ENCODE measurements around the gene KLK4. TPM values are rescaled to one million over a fixed set of nuclear protein-coding genes. Genes with fewer than 3 reads are reported as not detected.

KLK4 gene
- total and polyA plus RNA-seq, 3 donors from 2014 or later = 0.31 to 2.9 (median 0.55) TPM

DNA sequence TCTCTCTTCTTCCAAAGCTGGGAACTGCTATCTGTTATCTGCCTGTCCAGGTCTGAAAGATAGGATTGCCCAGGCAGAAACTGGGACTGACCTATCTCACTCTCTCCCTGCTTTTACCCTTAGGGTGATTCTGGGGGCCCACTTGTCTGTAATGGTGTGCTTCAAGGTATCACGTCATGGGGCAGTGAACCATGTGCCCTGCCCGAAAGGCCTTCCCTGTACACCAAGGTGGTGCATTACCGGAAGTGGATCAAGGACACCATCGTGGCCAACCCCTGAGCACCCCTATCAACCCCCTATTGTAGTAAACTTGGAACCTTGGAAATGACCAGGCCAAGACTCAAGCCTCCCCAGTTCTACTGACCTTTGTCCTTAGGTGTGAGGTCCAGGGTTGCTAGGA, 51.3 kb downstream of the KLK4 start:
- no peak overlapping the region for H3K4me3 ChIP-seq
- no peak for DNase-seq
- H3K4me1 ChIP-seq = no peaks in the 10 kb centered on the region
- H3K36me3 ChIP-seq (ENCODE audit: low read depth, missing control alignments) = no peaks in the 10 kb centered on the region
- no peaks in the 10 kb centered on the region for H3K9me3 ChIP-seq
- H3K27ac ChIP-seq = no peak overlapping the region
- H3K27me3 ChIP-seq = no peaks in the 10 kb centered on the region
- TF ChIP-seq, protein P1, sequence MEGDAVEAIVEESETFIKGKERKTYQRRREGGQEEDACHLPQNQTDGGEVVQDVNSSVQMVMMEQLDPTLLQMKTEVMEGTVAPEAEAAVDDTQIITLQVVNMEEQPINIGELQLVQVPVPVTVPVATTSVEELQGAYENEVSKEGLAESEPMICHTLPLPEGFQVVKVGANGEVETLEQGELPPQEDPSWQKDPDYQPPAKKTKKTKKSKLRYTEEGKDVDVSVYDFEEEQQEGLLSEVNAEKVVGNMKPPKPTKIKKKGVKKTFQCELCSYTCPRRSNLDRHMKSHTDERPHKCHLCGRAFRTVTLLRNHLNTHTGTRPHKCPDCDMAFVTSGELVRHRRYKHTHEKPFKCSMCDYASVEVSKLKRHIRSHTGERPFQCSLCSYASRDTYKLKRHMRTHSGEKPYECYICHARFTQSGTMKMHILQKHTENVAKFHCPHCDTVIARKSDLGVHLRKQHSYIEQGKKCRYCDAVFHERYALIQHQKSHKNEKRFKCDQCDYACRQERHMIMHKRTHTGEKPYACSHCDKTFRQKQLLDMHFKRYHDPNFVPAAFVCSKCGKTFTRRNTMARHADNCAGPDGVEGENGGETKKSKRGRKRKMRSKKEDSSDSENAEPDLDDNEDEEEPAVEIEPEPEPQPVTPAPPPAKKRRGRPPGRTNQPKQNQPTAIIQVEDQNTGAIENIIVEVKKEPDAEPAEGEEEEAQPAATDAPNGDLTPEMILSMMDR (IDR thresholded peaks at IDR 0.05) = no peak
- no peak for TF ChIP-seq POLR2A (IDR thresholded peaks at IDR 0.05)
- intact Hi-C loops (cut with DNase I; ENCODE audit: low total_unique reads) = no loop called here
- WGBS, 2 donors = 91 to 94% methylated on average over 4 of the region's 4 CpGs

DNA sequence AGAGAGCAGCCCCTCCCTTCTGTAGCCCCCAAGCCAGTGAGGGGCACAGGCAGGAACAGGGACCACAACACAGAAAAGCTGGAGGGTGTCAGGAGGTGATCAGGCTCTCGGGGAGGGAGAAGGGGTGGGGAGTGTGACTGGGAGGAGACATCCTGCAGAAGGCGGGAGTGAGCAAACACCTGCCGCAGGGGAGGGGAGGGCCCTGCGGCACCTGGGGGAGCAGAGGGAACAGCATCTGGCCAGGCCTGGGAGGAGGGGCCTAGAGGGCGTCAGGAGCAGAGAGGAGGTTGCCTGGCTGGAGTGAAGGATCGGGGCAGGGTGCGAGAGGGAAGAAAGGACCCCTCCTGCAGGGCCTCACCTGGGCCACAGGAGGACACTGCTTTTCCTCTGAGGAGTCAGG, 52.3 kb downstream of the KLK4 start:
- 55 to 60% methylated on average over 6 to 7 of the region's 7 CpGs for WGBS, 2 donors
- no peaks in the 10 kb centered on the region for H3K4me1 ChIP-seq
- no peak overlapping the region for H3K4me3 ChIP-seq
- intact Hi-C loops (cut with DNase I; ENCODE audit: low total_unique reads) = no loop called here
- TF ChIP-seq POLR2A (IDR thresholded peaks at IDR 0.05) = no peak
- TF ChIP-seq, protein P1 (IDR thresholded peaks at IDR 0.05) = no peak
- DNase-seq = no peak
- H3K27me3 ChIP-seq = no peaks in the 10 kb centered on the region
- no peak overlapping the region for H3K27ac ChIP-seq
- H3K36me3 ChIP-seq (ENCODE audit: low read depth, missing control alignments) = no peaks in the 10 kb centered on the region
- no peaks in the 10 kb centered on the region for H3K9me3 ChIP-seq

DNA sequence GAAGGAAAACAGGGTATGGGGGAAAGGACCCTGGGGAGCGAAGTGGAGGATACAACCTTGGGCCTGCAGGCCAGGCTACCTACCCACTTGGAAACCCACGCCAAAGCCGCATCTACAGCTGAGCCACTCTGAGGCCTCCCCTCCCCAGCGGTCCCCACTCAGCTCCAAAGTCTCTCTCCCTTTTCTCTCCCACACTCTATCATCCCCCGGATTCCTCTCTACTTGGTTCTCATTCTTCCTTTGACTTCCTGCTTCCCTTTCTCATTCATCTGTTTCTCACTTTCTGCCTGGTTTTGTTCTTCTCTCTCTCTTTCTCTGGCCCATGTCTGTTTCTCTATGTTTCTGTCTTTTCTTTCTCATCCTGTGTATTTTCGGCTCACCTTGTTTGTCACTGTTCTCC, 53.8 kb downstream of the KLK4 start:
- intact Hi-C loops (cut with DNase I; ENCODE audit: low total_unique reads) = no loop called here
- Histone ChIP-seq H3K27me3 (no peaks in the 10 kb centered on the region), H3K36me3 (ENCODE audit: low read depth, missing control alignments) (no peaks in the 10 kb centered on the region), H3K9me3 (no peaks in the 10 kb centered on the region), H3K27ac (no peak overlapping the region), H3K4me3 (no peak overlapping the region), H3K4me1 (no peaks in the 10 kb centered on the region)
- 62% methylated on average over 6 of the region's 6 CpGs for WGBS, 2 donors
- no peak for DNase-seq
- TF ChIP-seq, protein P1 (IDR thresholded peaks at IDR 0.05) = no peak
- TF ChIP-seq POLR2A (IDR thresholded peaks at IDR 0.05) = no peak

Other genes with a start within 250 kb of the KLK4 start
- 1 to 10 TPM; 4.5 to 5.4 TPM for gene SHANK1, start 191.6 kb downstream of the KLK4 start, total RNA-seq
- gene SHANK1, start 191.6 kb downstream of the KLK4 start, polyA plus RNA-seq (ENCODE audit: insufficient read depth, low read depth, low replicate concordance) = 4.1 TPM
- gene CLEC11A, start 188.0 kb downstream of the KLK4 start, total RNA-seq = 10 to 100 TPM; 14.3 to 20.6 TPM
- 16.9 TPM for gene CLEC11A, start 188.0 kb downstream of the KLK4 start, polyA plus RNA-seq (ENCODE audit: insufficient read depth, low read depth, low replicate concordance)
- gene GPR32, start 140.9 kb downstream of the KLK4 start, total RNA-seq = not detected
- not detected for gene GPR32, start 140.9 kb downstream of the KLK4 start, polyA plus RNA-seq (ENCODE audit: insufficient read depth, low read depth, low replicate concordance)
- gene ACP4, start 121.0 kb downstream of the KLK4 start, total RNA-seq = 1 to 10 TPM in 1 of 2 donors, under 1 TPM in 1; 0.43 to 1.9 TPM
- 4.0 TPM for gene ACP4, start 121.0 kb downstream of the KLK4 start, polyA plus RNA-seq (ENCODE audit: insufficient read depth, low read depth, low replicate concordance)
- gene KLK1, start 87.6 kb downstream of the KLK4 start, total RNA-seq = 1 to 10 TPM in 1 of 2 donors, under 1 TPM in 1; 0.43 to 1.2 TPM
- gene KLK1, start 87.6 kb downstream of the KLK4 start, polyA plus RNA-seq (ENCODE audit: insufficient read depth, low read depth, low replicate concordance) = 2.7 TPM
- 1 to 10 TPM; 5.5 to 9.0 TPM for gene KLK15, start 77.8 kb downstream of the KLK4 start, total RNA-seq
- gene KLK15, start 77.8 kb downstream of the KLK4 start, polyA plus RNA-seq (ENCODE audit: insufficient read depth, low read depth, low replicate concordance) = 7.4 TPM
- gene KLK3, start 56.5 kb downstream of the KLK4 start, total RNA-seq = under 1 TPM; 0.63 to 0.81 TPM
- 1.3 TPM for gene KLK3, start 56.5 kb downstream of the KLK4 start, polyA plus RNA-seq (ENCODE audit: insufficient read depth, low read depth, low replicate concordance)
- gene KLK2, start 38.0 kb downstream of the KLK4 start, total RNA-seq = 10 to 100 TPM; 19.3 to 38.3 TPM
- 30.7 TPM for gene KLK2, start 38.0 kb downstream of the KLK4 start, polyA plus RNA-seq (ENCODE audit: insufficient read depth, low read depth, low replicate concordance)
- gene KLK5, start 41.6 kb upstream of the KLK4 start, total RNA-seq = 10 to 100 TPM in 1 of 2 donors, 1 to 10 TPM in 1; 5.6 to 13.9 TPM
- gene KLK5, start 41.6 kb upstream of the KLK4 start, polyA plus RNA-seq (ENCODE audit: insufficient read depth, low read depth, low replicate concordance) = 25.4 TPM
- gene KLK6, start 58.2 kb upstream of the KLK4 start, total RNA-seq = under 1 TPM; 0.37 to 0.71 TPM
- gene KLK6, start 58.2 kb upstream of the KLK4 start, polyA plus RNA-seq (ENCODE audit: insufficient read depth, low read depth, low replicate concordance) = 0.63 TPM
- gene KLK7, start 72.5 kb upstream of the KLK4 start, total RNA-seq = under 1 TPM; 0.71 to 0.93 TPM
- 0.45 TPM for gene KLK7, start 72.5 kb upstream of the KLK4 start, polyA plus RNA-seq (ENCODE audit: insufficient read depth, low read depth, low replicate concordance)
- 1 to 10 TPM; 2.7 to 2.9 TPM for gene KLK8, start 90.2 kb upstream of the KLK4 start, total RNA-seq
- 4.9 TPM for gene KLK8, start 90.2 kb upstream of the KLK4 start, polyA plus RNA-seq (ENCODE audit: insufficient read depth, low read depth, low replicate concordance)
- 10 to 100 TPM in 1 of 2 donors, 1 to 10 TPM in 1; 9.2 to 15.7 TPM for gene KLK10, start 108.3 kb upstream of the KLK4 start, total RNA-seq
- 15.6 TPM for gene KLK10, start 108.3 kb upstream of the KLK4 start, polyA plus RNA-seq (ENCODE audit: insufficient read depth, low read depth, low replicate concordance)
- 10 to 100 TPM; 16.8 to 46.3 TPM for gene KLK11, start 115.2 kb upstream of the KLK4 start, total RNA-seq
- gene KLK11, start 115.2 kb upstream of the KLK4 start, polyA plus RNA-seq (ENCODE audit: insufficient read depth, low read depth, low replicate concordance) = 41.1 TPM
- gene KLK12, start 123.6 kb upstream of the KLK4 start, total RNA-seq = under 1 TPM in 1 of 2 donors, not detected in 1; 0.47 TPM
- gene KLK12, start 123.6 kb upstream of the KLK4 start, polyA plus RNA-seq (ENCODE audit: insufficient read depth, low read depth, low replicate concordance) = 1.3 TPM
- 1 to 10 TPM; 3.7 to 7.8 TPM for gene KLK13, start 153.7 kb upstream of the KLK4 start, total RNA-seq
- gene KLK13, start 153.7 kb upstream of the KLK4 start, polyA plus RNA-seq (ENCODE audit: insufficient read depth, low read depth, low replicate concordance) = 13.0 TPM
- under 1 TPM in 1 of 2 donors, not detected in 1; 0.63 TPM for gene KLK14, start 171.5 kb upstream of the KLK4 start, total RNA-seq
- 1.4 TPM for gene KLK14, start 171.5 kb upstream of the KLK4 start, polyA plus RNA-seq (ENCODE audit: insufficient read depth, low read depth, low replicate concordance)
- 10 to 100 TPM; 17.6 to 23.5 TPM for gene CTU1, start 197.0 kb upstream of the KLK4 start, total RNA-seq
- gene CTU1, start 197.0 kb upstream of the KLK4 start, polyA plus RNA-seq (ENCODE audit: insufficient read depth, low read depth, low replicate concordance) = 2.0 TPM
- 1 to 10 TPM; 2.6 to 5.1 TPM for gene SIGLEC9, start 213.5 kb upstream of the KLK4 start, total RNA-seq
- 3.2 TPM for gene SIGLEC9, start 213.5 kb upstream of the KLK4 start, polyA plus RNA-seq (ENCODE audit: insufficient read depth, low read depth, low replicate concordance)
- gene SIGLEC7, start 230.9 kb upstream of the KLK4 start, total RNA-seq = 1 to 10 TPM in 1 of 2 donors, under 1 TPM in 1; 0.79 to 1.2 TPM
- gene SIGLEC7, start 230.9 kb upstream of the KLK4 start, polyA plus RNA-seq (ENCODE audit: insufficient read depth, low read depth, low replicate concordance) = 2.0 TPM